Measurements from ENCODE around the gene GOLT1A. TPM values are rescaled to one million over a fixed set of nuclear protein-coding genes. Genes with fewer than 3 reads are reported as not detected.
A peak's percentile ranks its signal among the peaks of the same experiment; 100 is the strongest.

GOLT1A gene
- total RNA-seq, 1 donor from 2014 or later = not detected

DNA sequence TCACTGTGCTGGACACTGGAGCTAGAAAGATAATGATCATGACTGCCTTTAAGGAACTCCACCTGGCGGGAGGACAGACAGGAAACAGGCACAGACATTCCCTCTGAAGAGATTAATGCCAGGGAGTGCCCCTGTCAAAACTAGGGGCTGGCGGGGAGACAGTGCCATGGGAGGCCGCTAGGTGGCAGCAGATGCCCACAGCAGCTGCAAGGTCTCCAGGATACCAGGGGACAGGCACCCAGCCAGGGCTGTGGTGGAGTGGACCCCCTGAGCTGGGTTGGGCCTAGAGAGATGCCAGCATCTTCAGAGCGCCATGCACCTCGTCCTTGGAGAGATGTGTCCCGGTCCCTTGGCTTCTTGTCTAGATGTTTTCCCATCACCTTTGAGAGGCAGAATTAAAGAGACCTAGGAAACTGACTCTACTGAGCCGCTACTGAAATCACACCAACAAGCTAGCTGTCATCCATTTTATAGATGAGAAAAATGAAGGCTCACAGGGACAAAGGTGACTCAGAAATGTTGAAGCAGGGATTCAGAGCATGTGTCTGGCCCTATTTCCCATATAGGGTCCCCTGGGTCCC is 51.2 kb downstream of the GOLT1A start:
- peak; percentile 80 for DNase-seq (ENCODE audit: low read depth)

- DNase-seq (ENCODE audit: low read depth) = no peak
These were observed 51.9 kb downstream of the GOLT1A start for GRCh38 chr1:204161609-204162493.

DNA sequence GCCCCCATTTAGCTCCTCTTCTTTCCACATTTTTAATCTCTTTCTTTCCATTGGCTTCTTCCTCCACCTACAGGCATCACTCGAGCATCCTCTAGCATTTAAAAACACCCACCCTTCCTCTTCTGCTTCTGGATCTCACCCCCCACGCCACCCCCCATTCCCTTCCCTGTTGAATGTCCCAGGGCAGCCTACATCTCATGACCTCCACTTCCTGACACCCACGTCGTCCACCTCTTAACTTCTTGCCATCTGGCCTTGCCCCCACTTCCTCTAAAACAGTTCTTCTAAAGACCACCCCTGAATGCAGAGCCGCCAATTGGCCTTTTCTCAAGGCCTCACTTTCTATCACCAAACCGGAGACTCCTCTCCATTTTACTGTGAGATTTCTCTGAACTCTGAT is 55.8 kb downstream of the GOLT1A start:
- no peak for DNase-seq (ENCODE audit: low read depth)

- no peak for DNase-seq (ENCODE audit: low read depth)
These were observed 57.9 kb downstream of the GOLT1A start for GRCh38 chr1:204155881-204156280.

- no peak for DNase-seq (ENCODE audit: low read depth)
These were observed 59.1 kb downstream of the GOLT1A start for GRCh38 chr1:204154568-204155255.

GRCh38 chr1:204153667-204154066 is 60.1 kb downstream of the GOLT1A start:
- DNase-seq (ENCODE audit: low read depth) = no peak

- DNase-seq (ENCODE audit: low read depth) = no peak
These were observed 61.3 kb downstream of the GOLT1A start for GRCh38 chr1:204152310-204153044.

GRCh38 chr1:204151552-204152309 is 62.1 kb downstream of the GOLT1A start, which contains the start of gene ETNK2:
TSS of gene ETNK2 (minus strand) at chr1:204152044. CDS start at chr1:204151852, 192 bp downstream.
- DNase-seq (ENCODE audit: low read depth) = peak; percentile 16

GRCh38 chr1:204150702-204151551 is 62.9 kb downstream of the GOLT1A start:
- DNase-seq (ENCODE audit: low read depth) = no peak

DNA sequence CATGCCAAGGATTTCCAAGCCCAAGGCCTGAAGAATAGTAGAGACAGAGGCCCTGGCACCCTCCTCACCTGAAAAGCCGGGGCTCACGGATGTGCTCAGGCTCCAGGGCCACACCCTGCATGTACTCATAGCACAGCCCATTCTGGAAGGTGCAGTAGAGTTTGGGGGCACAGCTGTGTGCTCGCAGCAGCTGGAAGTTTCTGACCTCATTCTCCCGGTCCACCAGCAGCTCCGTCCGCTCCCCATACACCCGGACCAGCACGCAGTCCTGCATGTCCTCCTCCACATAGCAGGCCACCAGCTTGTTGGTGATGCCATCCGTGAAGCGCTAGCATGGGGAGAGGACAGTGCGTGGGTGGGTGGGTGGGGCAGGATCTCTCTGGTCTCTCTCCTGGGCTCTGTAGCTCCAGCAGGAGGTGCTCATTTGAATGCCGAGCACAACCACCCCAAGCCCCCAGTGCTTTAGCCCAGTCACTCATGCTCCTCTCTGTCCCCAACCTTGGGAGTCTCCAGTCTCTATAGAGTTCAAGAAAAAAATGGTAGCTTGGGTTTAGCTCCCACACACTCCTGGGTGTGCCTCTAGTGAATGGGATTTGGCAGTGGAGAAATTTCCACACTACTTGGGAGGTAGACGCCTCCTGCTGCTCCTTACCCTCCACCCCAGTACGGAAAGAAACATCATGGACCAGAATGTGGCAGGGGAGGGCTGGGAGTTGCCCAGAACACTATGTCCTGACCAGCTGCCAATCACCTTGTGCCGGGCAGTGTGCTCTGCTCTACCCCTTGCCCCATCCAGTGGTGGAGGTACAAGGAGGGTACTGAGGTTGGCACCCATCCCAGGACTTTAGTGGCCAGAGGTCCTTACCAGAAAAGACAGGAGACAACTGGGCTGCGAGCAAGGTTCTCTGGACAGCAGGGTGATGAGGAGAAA is 63.9 kb downstream of the GOLT1A start:
- DNase-seq (ENCODE audit: low read depth) = no peak

DNA sequence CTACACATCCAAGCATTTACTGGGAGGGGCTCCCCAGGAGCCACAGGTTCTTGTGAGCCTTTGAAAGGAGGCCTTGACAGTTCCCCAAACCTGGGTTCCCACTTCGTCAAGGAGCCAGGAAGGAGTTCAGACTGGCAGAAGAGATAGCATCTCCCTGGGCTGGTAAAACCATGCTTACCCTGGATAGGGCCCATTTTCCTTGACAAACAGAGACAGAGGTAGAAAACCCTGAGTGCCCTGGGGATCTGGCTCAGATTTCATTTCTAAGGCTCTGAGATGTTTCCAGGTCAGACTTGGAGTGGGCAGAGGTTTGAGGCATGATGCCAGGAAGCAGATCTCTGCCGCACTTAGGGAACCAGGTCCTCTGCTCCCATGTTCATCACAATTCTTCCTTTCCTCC is 64.7 kb downstream of the GOLT1A start:
- DNase-seq (ENCODE audit: low read depth) = no peak

Other genes starting within 250 kb of the GOLT1A start
- gene SOX13, start 140.9 kb downstream of the GOLT1A start, total RNA-seq = 2.8 and 5.0 TPM in 2 replicates
- gene ETNK2, start 61.9 kb downstream of the GOLT1A start, total RNA-seq = 0.32 and 0.83 TPM in 2 replicates
- not detected in 2 replicates for gene REN, start 47.7 kb downstream of the GOLT1A start, total RNA-seq
- 10.6 and 19.3 TPM in 2 replicates for gene KISS1, start 17.5 kb downstream of the GOLT1A start, total RNA-seq
- 16.7 and 18.7 TPM in 2 replicates for gene PLEKHA6, start 145.9 kb upstream of the GOLT1A start, total RNA-seq
- 30.5 and 32.3 TPM in 2 replicates for gene PPP1R15B, start 197.8 kb upstream of the GOLT1A start, total RNA-seq

All from myocyte (in vitro differentiated cells).